Panc1 (cell line): ENCODE measurements around the gene CPD. TPM values are rescaled to one million over a fixed set of nuclear protein-coding genes. Genes with fewer than 3 reads are reported as not detected.

ENCODE experiments used
- ATAC-seq: fragments of 200-7000 bp; cut with Tn5 transposase; 2 replicates; pipeline ENCODE4 v1.9.1; 2020; ENCODE audit warnings: mild to moderate bottlenecking, moderate library complexity
- BruUV-seq: library from RNA; stranded (reverse); fragments of 400-500 nt; replicated peaks from 2 replicates; lab custom pipeline; 2021; lab: Mats Ljungman, UMichigan
- CTCF ChIA-PET: fragments of 300-600 bp; sonication (Branson Sonifier 250); formaldehyde crosslinking; loops from one replicate; lab custom pipeline; 2022; ENCODE audit warnings: antibody characterized with exemption; lab: Charles Lee
- POLR2A ChIA-PET: fragments of 300-600 bp; sonication (Branson Sonifier 250); formaldehyde crosslinking; loops from one replicate; lab custom pipeline; 2022; ENCODE audit warnings: antibody characterized with exemption; lab: Charles Lee
- DNase-seq: peaks from one replicate; pipeline ENCODE4 v3.0.0-alpha.2; 2010; ENCODE audit warnings: low read depth, low spot score
- H3K27ac ChIP-seq: 2 replicates; pipeline ENCODE4 v1.5.1; 2011; ENCODE audit warnings: mild to moderate bottlenecking, low read length, inconsistent platforms
- H3K27me3 ChIP-seq: fragments of 200-500 bp; sonication (Bioruptor generic); 2 replicates; pipeline ENCODE4 v1.6.0; 2014; ENCODE audit warnings: low read length, inconsistent platforms; ENCODE audit not compliant: control insufficient read depth, insufficient read depth
- H3K36me3 ChIP-seq: fragments of 200-500 bp; sonication (Bioruptor generic); 2 replicates; pipeline ENCODE4 v1.5.1; 2014; ENCODE audit warnings: inconsistent platforms, mild to moderate bottlenecking, low read length, moderate library complexity; ENCODE audit not compliant: control insufficient read depth, insufficient read depth
- H3K4me1 ChIP-seq: 2 replicates; pipeline ENCODE4 v1.5.1; 2011; ENCODE audit warnings: inconsistent platforms, mild to moderate bottlenecking, low read length, moderate library complexity; ENCODE audit not compliant: control insufficient read depth, insufficient read depth
- H3K4me3 ChIP-seq, 2 experiments: 2 replicates each; pipeline ENCODE4 v1.5.1; 2011 to 2012; ENCODE audit warnings: low read depth in 2 of 2, low read length in 2 of 2, mild to moderate bottlenecking in 2 of 2, inconsistent platforms in 1 of 2, moderate library complexity in 1 of 2
- H3K9me3 ChIP-seq: fragments of 200-500 bp; sonication (Bioruptor generic); 2 replicates; pipeline ENCODE4 v1.5.1; 2014; ENCODE audit warnings: low read depth, mild to moderate bottlenecking, inconsistent platforms, low read length, moderate library complexity; ENCODE audit not compliant: control insufficient read depth, insufficient read depth
- CTCF ChIP-seq: fragments of 450-650 bp; IDR thresholded peaks from 2 replicates; pipeline ENCODE4 v1.5.1; 2017; ENCODE audit warnings: mild to moderate bottlenecking
- POLR2AphosphoS5 ChIP-seq: IDR thresholded peaks from 2 replicates; pipeline ENCODE4 v1.6.1; 2012; ENCODE audit warnings: mild to moderate bottlenecking, low read depth, low read length, moderate library complexity
- REST ChIP-seq, 2 experiments: IDR thresholded peaks; 2 replicates each; pipeline ENCODE4 v1.6.1; 2011 to 2012; ENCODE audit warnings: low read depth in 2 of 2, control low read depth in 1 of 2, low read length in 1 of 2, mild to moderate bottlenecking in 1 of 2, moderate library complexity in 1 of 2; ENCODE audit not compliant: insufficient read depth in 1 of 2
- SIN3A ChIP-seq: IDR thresholded peaks from 2 replicates; pipeline ENCODE4 v1.6.1; 2012; ENCODE audit warnings: low read depth, mild to moderate bottlenecking, low read length, moderate library complexity, borderline replicate concordance; ENCODE audit not compliant: insufficient read depth
- TCF7L2 ChIP-seq: IDR thresholded peaks from 2 replicates; pipeline ENCODE4 v1.6.1; 2011; ENCODE audit warnings: mild to moderate bottlenecking, low read depth, low read length, inconsistent platforms
- in situ Hi-C: cut with HindIII; loops from 2 replicates; pipeline ENCODE4 v1.10.0; 2016; ENCODE audit warnings: low sequenced_read_pairs, low pct_unique_long_range_greater_than_20kb
- intact Hi-C: fragments of 100-400 bp; cut with micrococcal nuclease; formaldehyde crosslinking; loops from one replicate; pipeline ENCODE4 v1.10.0; 2022; ENCODE audit not compliant: unreplicated experiment
- total RNA-seq: library from RNA; stranded (reverse); gene quantifications from one replicate; pipeline ENCODE4 v1.2.1, GENCODE V29; 2021; ENCODE audit not compliant: unreplicated experiment

CPD gene
- total RNA-seq, 1 experiment from 2014 or later: 93.0 TPM

- BruUV-seq: no TSS peak
- Histone ChIP-seq H3K27me3 (no peaks in the 10 kb centered on the region), H3K36me3 (peaks cover 9% of the 10 kb centered on the region), H3K9me3 (no peaks in the 10 kb centered on the region), H3K27ac (no peak overlapping the region), H3K4me3 (no peak overlapping the region), H3K4me1 (no peaks in the 10 kb centered on the region)
- no peak for TF ChIP-seq CTCF
- TF ChIP-seq SIN3A: no peak
- no peak for TF ChIP-seq TCF7L2
- no peak for TF ChIP-seq REST (IDR thresholded peaks at IDR 0.05; ENCODE audit: insufficient read depth in 1 of 2, low read depth in 2 of 2, low read length in 1 of 2)
- TF ChIP-seq POLR2AphosphoS5: no peak
- in situ Hi-C loops: no loop called here
- intact Hi-C loops: no loop called here
- ChIA-PET POLR2A (interaction anchor here (0.5 to 0.6 kb wide), 2 partner anchors 31 to 248 kb away, joined by 3 to 16 read pairs; no protein-coding TSS in a partner anchor), CTCF (no interaction called here)
- ATAC-seq: no peak
- no peak for DNase-seq
These were observed 47.6 kb downstream of the CPD start for GRCh38 chr17:30426292-30426691.

GRCh38 chr17:30427611-30428010 lies 48.9 kb downstream of the CPD start:
- no TSS peak for BruUV-seq
- H3K36me3 ChIP-seq: peaks cover 9% of the 10 kb centered on the region; the same call in 1 of the 2 replicates

More at GRCh38 chr17:30427611-30428010, 48.9 kb downstream of the CPD start:
- in situ Hi-C loops (no loop called here), intact Hi-C loops (no loop called here)
- Histone ChIP-seq H3K27ac (no peak overlapping the region), H3K27me3 (no peaks in the 10 kb centered on the region), H3K4me3 (no peak overlapping the region), H3K9me3 (no peaks in the 10 kb centered on the region), H3K4me1 (no peaks in the 10 kb centered on the region)
- POLR2A ChIA-PET: no interaction called here
- TF ChIP-seq POLR2AphosphoS5: no peak
- no peak for TF ChIP-seq TCF7L2
- no peak for TF ChIP-seq REST (IDR thresholded peaks at IDR 0.05; ENCODE audit: insufficient read depth in 1 of 2, low read depth in 2 of 2, low read length in 1 of 2)
- no peak for TF ChIP-seq SIN3A
- TF ChIP-seq CTCF: no peak
- CTCF ChIA-PET: no interaction called here
- DNase-seq (no peak), ATAC-seq (no peak)
